Tibial nerve (tissue), 4 donors: ENCODE data around the gene SFMBT2. TPM values are rescaled to one million over a fixed set of nuclear protein-coding genes. Genes with fewer than 3 reads are reported as not detected.

Experiments
- DNase-seq, 2 donors: peaks; one replicate each; pipeline ENCODE4 v3.0.0-alpha.2; 2019; ENCODE audit warnings: low spot score in 2 of 2
- H3K27ac ChIP-seq, 4 donors: fragments of 200-600 bp; sonication (generic) in 3 of 4; one replicate each; pipeline ENCODE4 v1.5.1; 2017 to 2019; ENCODE audit warnings: mild to moderate bottlenecking in 1 of 4
- H3K27me3 ChIP-seq, 2 donors: fragments of 200-600 bp; sonication (generic) in 1 of 2; one replicate each; pipeline versions ENCODE4 v1.5.1 to v1.6.0; 2017 to 2019
- H3K36me3 ChIP-seq, 3 donors: fragments of 200-600 bp; sonication (generic); one replicate each; pipeline ENCODE4 v1.5.1; 2018 to 2019
- H3K4me1 ChIP-seq, 4 donors: fragments of 200-600 bp; sonication (generic) in 3 of 4; one replicate each; pipeline ENCODE4 v1.5.1; 2017 to 2019
- H3K4me3 ChIP-seq, 4 donors: fragments of 200-600 bp; sonication (generic) in 3 of 4; one replicate each; pipeline ENCODE4 v1.5.1; 2017 to 2019; ENCODE audit warnings: mild to moderate bottlenecking in 1 of 4, moderate library complexity in 1 of 4
- H3K9me3 ChIP-seq, 4 donors: fragments of 200-600 bp; sonication (generic) in 3 of 4; one replicate each; pipeline ENCODE4 v1.5.1; 2017 to 2019
- CTCF ChIP-seq, 5 experiments: fragments of 200-600 bp in 3 of 5; fragments of 450-650 bp in 2 of 5; sonication (generic) in 3 of 5; IDR thresholded peaks; one replicate each; pipeline ENCODE4 v1.5.1; 2016 to 2019; ENCODE audit warnings: antibody characterized with exemption in 5 of 5, mild to moderate bottlenecking in 3 of 5, moderate library complexity in 2 of 5
- EP300 ChIP-seq, 2 donors: sonication (generic); formaldehyde crosslinking; IDR thresholded peaks; one replicate each; pipeline ENCODE4 v1.6.1; 2017; ENCODE audit warnings: antibody characterized with exemption in 2 of 2, mild to moderate bottlenecking in 1 of 2
- POLR2A ChIP-seq, 2 donors: fragments of 450-650 bp; IDR thresholded peaks; one replicate each; pipeline ENCODE4 v1.6.1; 2017; ENCODE audit warnings: antibody characterized with exemption in 2 of 2, mild to moderate bottlenecking in 2 of 2, moderate library complexity in 2 of 2
- WGBS, 2 donors: methylation state at CpG; one replicate each; pipeline ENCODE4 v1.1.5; 2018; 5-methylcytosine and 5-hydroxymethylcytosine counted together
- total RNA-seq, 4 donors: library from RNA; depleted of rRNA; stranded (reverse); fragments of >200 nt; gene quantifications; one replicate each; pipeline ENCODE4 v1.1.0, GENCODE V29; 2016

The SFMBT2 gene
- total RNA-seq, 4 donors from 2014 or later = 10.2 to 24.0 (median 15.4) TPM

DNA sequence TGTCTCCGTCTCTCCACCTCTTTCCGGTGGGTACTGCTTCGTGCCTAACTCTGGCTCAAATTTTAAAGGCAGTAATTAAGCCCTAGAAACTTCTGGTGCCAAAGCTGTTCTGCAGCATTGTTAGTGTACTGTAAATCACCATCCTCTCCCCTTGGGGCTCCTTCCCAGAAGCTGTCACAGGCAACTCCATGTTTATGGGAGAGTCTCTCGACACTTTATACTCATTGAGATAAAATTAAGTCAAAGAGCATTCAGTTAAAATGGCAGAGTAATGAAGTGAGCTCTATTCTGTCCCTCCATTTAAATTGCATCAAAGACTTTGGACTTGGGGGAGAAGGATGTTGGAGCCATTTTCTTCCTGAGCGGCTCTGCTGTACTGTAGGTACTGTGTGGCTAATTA lies 274.8 kb downstream of the SFMBT2 start:
- H3K36me3 ChIP-seq = no peaks in the 10 kb centered on the region
- WGBS, 2 donors = 83 to 84% methylated on average over 5 of the region's 5 CpGs
- no peak overlapping the region for H3K4me3 ChIP-seq
- DNase-seq = no peak
- no peak overlapping the region for H3K27ac ChIP-seq
- TF ChIP-seq CTCF (IDR thresholded peaks at IDR 0.05) (no peak), EP300 (IDR thresholded peaks at IDR 0.05) (no peak), POLR2A (IDR thresholded peaks at IDR 0.05) (no peak)
- H3K4me1 ChIP-seq = no peaks in the 10 kb centered on the region
- H3K9me3 ChIP-seq = no peaks in the 10 kb centered on the region
- H3K27me3 ChIP-seq = no peaks in the 10 kb centered on the region

DNA sequence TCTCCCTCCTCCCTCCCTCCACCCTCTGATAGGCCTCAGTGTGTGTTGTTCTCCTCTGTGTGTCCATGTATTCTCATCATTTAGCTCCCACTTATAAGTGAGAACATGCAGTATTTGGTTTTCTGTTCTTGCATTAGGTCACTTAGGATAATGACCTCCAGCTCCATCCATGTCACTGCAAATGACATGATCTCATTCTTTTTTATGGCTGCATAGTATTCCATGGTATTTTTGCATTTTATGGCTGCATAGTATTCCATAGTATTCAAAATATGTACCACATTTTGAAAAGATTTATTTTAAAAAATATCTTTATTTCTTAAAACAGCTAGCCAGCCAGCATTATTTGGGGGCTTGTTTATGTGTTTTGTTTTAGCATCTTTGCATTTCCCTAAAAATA lies 275.6 kb downstream of the SFMBT2 start:
- TF ChIP-seq EP300 (IDR thresholded peaks at IDR 0.05) (no peak), CTCF (IDR thresholded peaks at IDR 0.05) (no peak), POLR2A (IDR thresholded peaks at IDR 0.05) (no peak)
- no peak for DNase-seq
- H3K4me1 ChIP-seq = no peaks in the 10 kb centered on the region
- no peaks in the 10 kb centered on the region for H3K27me3 ChIP-seq
- H3K36me3 ChIP-seq = no peaks in the 10 kb centered on the region
- H3K9me3 ChIP-seq = no peaks in the 10 kb centered on the region
- no peak overlapping the region for H3K4me3 ChIP-seq
- H3K27ac ChIP-seq = no peak overlapping the region

GRCh38 chr10:7134448-7134847 lies 276.4 kb downstream of the SFMBT2 start:
- Histone ChIP-seq H3K4me1 (no peaks in the 10 kb centered on the region), H3K27me3 (no peaks in the 10 kb centered on the region), H3K4me3 (no peak overlapping the region), H3K9me3 (no peaks in the 10 kb centered on the region), H3K36me3 (no peaks in the 10 kb centered on the region), H3K27ac (no peak overlapping the region)
- no peak for TF ChIP-seq EP300 (IDR thresholded peaks at IDR 0.05)
- no peak for TF ChIP-seq POLR2A (IDR thresholded peaks at IDR 0.05)
- TF ChIP-seq CTCF (IDR thresholded peaks at IDR 0.05) = no peak
- DNase-seq = no peak
- WGBS, 2 donors = 31 to 50% methylated on average over 1 of the region's 1 CpG

DNA sequence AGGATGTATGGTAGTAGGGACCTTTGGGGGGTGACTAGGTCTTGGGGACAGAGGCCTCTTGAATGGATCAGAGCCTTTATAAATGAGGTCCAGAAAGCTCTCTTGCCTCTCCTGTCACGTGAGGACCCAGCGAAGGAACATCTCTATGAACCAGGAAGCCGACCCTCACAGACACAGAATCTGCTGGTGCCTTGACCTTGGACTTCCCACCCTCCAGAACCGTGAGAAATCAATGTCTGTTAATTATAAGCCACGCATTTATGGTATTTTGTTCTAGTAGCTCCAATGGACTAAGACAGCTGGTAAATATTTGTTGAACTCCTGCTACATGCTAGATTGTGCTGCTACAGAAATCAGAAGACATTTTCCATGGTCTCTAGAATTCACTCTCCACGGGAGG lies 276.9 kb downstream of the SFMBT2 start:
- no peak for TF ChIP-seq POLR2A (IDR thresholded peaks at IDR 0.05)
- no peak for TF ChIP-seq EP300 (IDR thresholded peaks at IDR 0.05)
- no peak for TF ChIP-seq CTCF (IDR thresholded peaks at IDR 0.05)
- H3K36me3 ChIP-seq = no peaks in the 10 kb centered on the region
- WGBS, 2 donors = 89% methylated on average over 6 of the region's 6 CpGs

DNA sequence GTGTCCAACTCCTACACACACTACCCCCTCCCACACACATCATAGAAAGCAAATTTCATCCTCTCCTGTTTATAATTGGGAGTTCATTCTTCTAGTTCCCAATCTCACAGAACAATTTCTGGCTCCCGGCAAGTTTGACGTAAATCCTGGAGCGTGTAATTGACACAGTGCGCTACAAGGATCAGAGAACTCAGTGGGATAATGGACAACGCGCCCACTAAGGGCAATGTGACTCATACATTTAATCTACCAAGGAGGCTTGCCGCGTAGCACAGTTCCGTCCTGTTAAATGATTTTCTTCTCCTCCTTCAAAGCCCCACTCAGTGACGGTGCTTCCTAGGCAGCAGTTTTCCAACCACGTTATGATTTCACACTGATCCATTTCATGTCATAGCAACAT lies 277.6 kb downstream of the SFMBT2 start:
- no peak for DNase-seq
- Histone ChIP-seq H3K27ac (no peak overlapping the region), H3K27me3 (no peaks in the 10 kb centered on the region), H3K9me3 (no peaks in the 10 kb centered on the region), H3K4me1 (no peaks in the 10 kb centered on the region), H3K36me3 (no peaks in the 10 kb centered on the region), H3K4me3 (no peak overlapping the region)
- 49 to 51% methylated on average over 11 of the region's 11 CpGs for WGBS, 2 donors
- no peak for TF ChIP-seq CTCF (IDR thresholded peaks at IDR 0.05)
- TF ChIP-seq POLR2A (IDR thresholded peaks at IDR 0.05) = no peak
- TF ChIP-seq EP300 (IDR thresholded peaks at IDR 0.05) = no peak

More for the DNA sequence above, 276.9 kb downstream of the SFMBT2 start:
- H3K9me3 ChIP-seq = no peaks in the 10 kb centered on the region
- H3K4me3 ChIP-seq = no peak overlapping the region
- no peak for DNase-seq
- H3K27me3 ChIP-seq = no peaks in the 10 kb centered on the region
- H3K4me1 ChIP-seq = no peaks in the 10 kb centered on the region
- no peak overlapping the region for H3K27ac ChIP-seq
